NCI-H187 treated with DMSO at 0.1 percent for 48 hours (cell line): ENCODE results near the gene MEF2A.
A peak's percentile ranks its signal among the peaks of the same experiment; 100 is the strongest.

Experiments
- DNase-seq: peaks from one replicate; lab custom pipeline; 2025; lab: John Stamatoyannopoulos, UW

MEF2A gene

GRCh38 chr15:99564221-99565048 is 1.3 kb upstream of the MEF2A start:
- peak; percentile 74 for DNase-seq

GRCh38 chr15:99565049-99565298 is 810 bp upstream of the MEF2A start:
- DNase-seq: no peak

DNA sequence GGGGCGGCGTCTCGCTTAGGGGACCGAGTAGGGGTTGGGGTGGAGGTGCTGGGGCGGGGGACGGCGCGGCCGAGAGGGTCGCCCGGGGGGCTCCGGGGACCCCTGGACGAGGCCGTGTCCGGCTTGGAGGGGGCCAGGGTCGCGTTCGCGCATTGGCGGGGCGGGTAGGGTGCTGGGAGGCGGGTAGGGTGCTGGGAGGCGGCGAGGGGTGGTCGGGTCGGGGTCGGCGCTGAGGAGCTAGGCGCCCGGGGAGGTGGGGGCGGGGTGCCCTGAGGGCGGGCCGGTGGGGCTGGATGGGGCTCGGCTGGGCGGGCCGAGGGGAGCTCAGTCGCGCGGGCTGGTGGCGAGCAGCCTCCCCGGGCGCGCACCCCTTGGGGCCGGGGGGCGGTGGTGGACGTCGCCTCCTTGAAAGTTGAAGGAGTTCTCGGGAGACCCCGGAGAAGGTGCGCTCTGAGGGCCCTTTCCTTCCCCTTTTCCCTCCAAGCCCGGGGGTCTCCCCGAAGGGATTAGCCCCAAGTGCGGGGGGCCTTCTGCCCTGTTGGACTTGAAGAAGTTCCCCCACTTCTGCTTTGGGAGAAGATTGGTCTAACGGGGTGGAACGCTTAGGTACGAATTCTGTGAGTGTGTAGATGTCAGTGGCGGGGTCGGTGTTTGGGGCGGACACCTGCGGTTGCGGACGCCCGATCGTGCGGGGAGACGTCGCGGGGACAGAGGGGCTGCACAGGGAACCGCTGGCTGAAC is 543 bp downstream of the MEF2A start:
- DNase-seq: no peak

GRCh38 chr15:99568625-99569352 is 3.0 kb downstream of the MEF2A start:
- no peak for DNase-seq

GRCh38 chr15:99571299-99571698 is 5.5 kb downstream of the MEF2A start:
- DNase-seq: no peak

DNA sequence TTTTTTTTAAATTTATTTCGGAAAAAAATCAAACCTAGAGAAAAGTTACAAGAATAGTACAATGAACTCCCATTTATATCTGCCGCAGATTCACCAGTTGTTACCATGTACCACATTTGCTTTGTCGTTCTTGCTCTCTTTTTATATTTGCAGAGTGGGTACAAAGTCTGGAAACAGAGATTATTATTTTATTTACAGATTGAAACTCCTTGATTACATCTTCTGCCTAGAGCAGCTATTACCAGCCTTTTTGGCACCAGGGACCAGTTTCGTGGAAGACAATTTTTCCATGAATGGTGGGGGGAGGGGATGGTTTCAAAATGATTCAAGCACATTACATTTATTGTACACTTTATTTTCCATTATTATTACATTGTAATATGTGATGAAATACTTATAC is 8.3 kb downstream of the MEF2A start:
- no peak for DNase-seq

DNA sequence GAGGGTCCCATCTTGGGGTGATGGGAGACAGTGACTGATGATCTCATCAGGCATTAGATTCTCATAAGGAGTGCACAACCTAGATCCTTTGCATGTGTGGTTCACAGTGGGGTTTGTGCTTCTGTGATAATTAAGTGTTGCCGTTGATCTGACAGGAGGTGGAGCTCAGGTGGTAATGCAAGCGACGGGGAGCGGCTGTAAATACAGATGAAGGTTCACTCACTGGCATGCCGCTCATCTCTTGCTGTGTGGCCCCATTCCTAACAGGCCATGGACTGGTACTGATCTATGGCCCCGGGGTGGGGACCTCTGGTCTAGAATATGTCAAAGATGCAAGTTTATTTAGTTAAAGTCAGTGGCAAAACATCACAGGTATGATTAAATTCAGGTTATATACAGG is 8.7 kb downstream of the MEF2A start:
- no peak for DNase-seq

DNA sequence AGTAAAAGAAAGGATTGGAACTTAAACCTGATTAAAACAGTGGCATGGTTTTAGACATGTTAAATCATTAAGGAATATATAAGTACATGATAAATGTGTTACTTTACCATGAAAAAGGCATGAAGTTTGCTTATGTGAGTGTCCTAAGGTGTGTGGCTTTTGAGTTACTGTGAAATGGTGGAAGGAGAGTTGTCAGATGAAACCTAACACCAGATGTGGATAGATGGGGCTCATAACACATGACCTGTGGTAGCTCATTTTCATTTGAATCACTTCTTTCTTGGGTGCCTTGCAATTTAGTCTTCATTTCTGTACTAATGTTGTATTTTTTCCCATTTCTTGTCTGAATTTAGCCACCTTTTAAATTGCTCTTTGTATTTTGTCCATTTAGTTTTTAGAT is 13.0 kb downstream of the MEF2A start:
- DNase-seq: no peak

DNA sequence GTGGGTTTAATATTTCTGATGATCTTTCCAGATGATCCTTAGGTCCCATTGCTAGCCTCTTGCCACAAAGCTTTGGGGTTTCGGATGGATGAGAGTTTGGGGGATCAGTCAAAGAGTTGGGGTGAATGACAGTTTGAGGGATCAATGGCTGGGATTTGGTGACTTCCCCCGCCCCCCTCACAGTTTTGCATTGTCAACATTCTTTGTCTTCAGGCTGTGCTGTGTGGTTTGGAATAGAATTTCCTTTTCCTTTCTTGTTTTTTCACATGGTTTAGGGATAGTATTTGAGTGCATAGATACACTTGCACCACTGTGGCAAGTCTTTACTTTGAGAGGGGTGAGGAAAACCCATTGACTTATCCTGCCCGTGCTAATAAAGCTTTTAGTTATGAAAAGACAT is 14.3 kb downstream of the MEF2A start:
- no peak for DNase-seq

- DNase-seq: no peak
Observed at GRCh38 chr15:99582508-99582960, 16.8 kb downstream of the MEF2A start.

DNA sequence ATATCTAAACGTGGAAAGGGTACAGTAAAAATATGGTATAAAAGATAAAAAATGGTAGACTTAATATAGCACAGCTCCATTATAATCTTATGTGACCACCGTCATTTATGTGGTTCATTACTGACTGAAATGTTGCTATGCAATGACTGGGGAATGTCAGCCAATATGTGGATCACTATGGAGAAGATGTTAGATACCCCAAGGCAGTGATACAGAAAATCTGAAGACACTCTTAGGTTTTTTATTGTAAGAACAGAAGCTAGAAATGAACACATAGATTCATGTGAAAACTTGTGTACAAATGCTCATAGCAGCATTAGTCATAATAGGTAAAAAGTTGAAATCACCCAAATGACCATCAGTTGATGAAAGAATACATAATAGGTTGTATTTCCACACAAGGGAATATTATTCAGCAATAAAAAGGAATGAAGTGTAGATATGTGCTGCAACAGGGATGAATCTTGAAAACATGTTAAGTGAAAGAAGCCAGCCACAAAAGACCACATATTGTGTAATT is 18.4 kb downstream of the MEF2A start:
- DNase-seq: no peak

GRCh38 chr15:99586121-99586520 is 20.3 kb downstream of the MEF2A start:
- no peak for DNase-seq

GRCh38 chr15:99589801-99590200 is 24.0 kb downstream of the MEF2A start:
- DNase-seq: no peak

- DNase-seq: no peak
Observed at GRCh38 chr15:99590913-99591646, 25.3 kb downstream of the MEF2A start.

DNA sequence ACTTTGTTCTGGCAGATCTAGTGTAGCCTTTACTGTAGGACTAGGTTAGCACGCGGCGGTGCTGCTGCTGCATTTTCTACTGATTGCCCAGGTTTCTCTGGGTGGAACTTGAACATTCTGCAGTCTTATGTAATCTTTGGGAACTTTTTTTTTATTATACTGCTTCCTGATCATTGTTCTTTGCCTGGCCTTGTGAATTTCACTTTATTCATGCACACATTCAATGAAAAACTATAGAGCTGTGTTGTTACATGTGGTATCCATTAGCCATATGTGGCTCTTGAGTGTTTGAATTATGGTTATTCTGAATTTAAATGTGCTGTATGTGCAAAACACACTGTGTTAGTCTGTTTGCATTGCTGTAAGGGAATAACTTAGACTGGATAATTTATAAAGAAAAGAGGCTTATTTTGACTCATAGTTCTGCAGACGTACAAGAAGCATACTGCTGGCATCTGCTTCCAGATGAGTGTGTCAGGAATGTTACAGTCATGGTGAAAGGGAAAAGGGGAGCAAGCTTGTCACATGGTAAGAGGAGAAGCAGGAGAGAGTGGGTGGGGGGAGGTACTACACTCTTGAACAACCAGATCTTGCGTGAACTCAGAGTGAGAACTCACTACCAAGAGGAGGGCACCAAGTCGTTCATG is 26.5 kb downstream of the MEF2A start:
- no peak for DNase-seq

- no peak for DNase-seq
Observed at GRCh38 chr15:99593070-99593469, 27.3 kb downstream of the MEF2A start.

- no peak for DNase-seq
Observed at GRCh38 chr15:99594916-99595315, 29.1 kb downstream of the MEF2A start.

DNA sequence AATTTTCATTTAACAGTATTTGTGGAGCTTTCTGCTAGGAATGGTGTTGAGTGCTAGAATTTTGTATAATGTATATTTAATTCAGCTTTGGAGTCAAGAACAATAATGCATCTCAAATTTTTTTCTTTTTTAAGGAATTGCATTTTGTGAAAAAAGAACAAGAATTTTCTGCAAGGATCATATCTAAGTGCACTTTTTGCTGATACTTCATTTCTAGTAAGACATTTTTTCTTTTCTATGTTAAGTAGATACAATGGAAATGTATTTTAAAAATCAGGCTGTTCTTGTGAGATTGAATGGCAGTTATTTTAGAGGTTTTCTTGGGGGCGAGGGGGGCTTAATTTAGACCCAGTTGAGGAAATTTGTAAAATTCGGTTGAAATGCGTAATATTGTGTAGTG is 32.5 kb downstream of the MEF2A start:
- DNase-seq: no peak

DNA sequence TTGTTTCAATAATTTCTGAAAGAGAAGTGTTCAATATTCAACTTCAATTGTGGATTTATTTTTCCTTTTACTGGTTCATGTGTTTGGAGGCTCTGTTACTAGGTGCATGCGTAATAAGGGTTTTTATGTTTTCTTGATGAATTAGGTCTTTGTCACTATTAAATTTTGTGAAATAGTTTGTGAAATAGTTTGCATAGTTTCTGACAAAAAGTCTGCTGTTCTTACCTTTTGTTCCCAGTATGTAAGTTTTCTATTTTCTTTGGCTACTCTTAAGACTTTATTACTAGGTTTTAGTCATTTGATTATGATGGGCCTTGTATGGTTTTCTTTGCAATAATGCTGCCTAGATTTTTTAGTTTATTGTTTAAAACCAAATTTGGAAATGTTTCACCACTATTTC is 38.0 kb downstream of the MEF2A start:
- DNase-seq: no peak

DNA sequence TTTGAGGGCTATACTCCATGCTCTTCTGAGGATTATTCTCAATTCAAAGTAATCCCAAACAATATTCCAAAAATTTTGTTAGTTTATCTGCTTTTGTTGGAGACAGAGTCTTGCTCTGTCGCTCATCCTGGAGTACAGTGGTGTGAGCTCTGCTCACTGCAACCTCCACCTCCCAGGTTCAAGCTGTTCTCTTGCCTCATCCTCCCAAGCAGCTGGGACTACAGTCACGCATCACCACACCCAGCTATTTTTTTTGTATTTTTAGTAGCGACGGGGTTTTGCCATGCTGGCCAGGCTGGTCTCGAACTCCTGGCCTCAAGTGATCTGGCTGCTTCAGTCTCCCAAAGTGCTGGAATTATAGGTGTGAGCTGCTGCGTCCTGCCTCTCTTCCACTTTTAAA is 39.1 kb downstream of the MEF2A start:
- DNase-seq: no peak

- DNase-seq: no peak
Observed at GRCh38 chr15:99605490-99605931, 39.7 kb downstream of the MEF2A start.

GRCh38 chr15:99605990-99606389 is 40.2 kb downstream of the MEF2A start:
- no peak for DNase-seq
